HEK293 (cell line): ENCODE measurements around the gene TMCC1.

ENCODE experiments used
- CTCF ChIA-PET: fragments of 350-600 bp; formaldehyde crosslinking; extraction: SDS; loops from one replicate; lab custom pipeline; 2021; ENCODE audit warnings: antibody characterized with exemption; lab: Yijun Ruan, JAX
- POLR2A ChIA-PET: fragments of 300-600 bp; formaldehyde crosslinking; extraction: SDS; loops from one replicate; lab custom pipeline; 2020; ENCODE audit warnings: antibody characterized with exemption, inconsistent platforms; lab: Yijun Ruan, JAX
- H3K27ac ChIP-seq: fragments of 200-500 bp; sonication (Bioruptor generic); 2 replicates; pipeline ENCODE4 v1.5.1; 2014; ENCODE audit warnings: low read depth, low read length, control low read depth, inconsistent platforms; ENCODE audit errors: extremely low read depth
- H3K36me3 ChIP-seq, 2 experiments: fragments of 200-500 bp in 1 of 2; sonication (Bioruptor generic) in 1 of 2; 1 replicate in 1 of 2; 2 replicates in 1 of 2; pipeline ENCODE4 v1.5.1; 2014 to 2017; ENCODE audit warnings: inconsistent platforms in 2 of 2, low read length in 2 of 2; ENCODE audit not compliant: control insufficient read depth in 2 of 2, insufficient read depth in 1 of 2
- H3K4me1 ChIP-seq: fragments of 200-500 bp; sonication (Bioruptor generic); 2 replicates; pipeline ENCODE4 v1.5.1; 2014; ENCODE audit warnings: mild to moderate bottlenecking, low read length, inconsistent platforms; ENCODE audit not compliant: control insufficient read depth, insufficient read depth
- H3K4me3 ChIP-seq: 2 replicates; pipeline ENCODE4 v1.5.1; 2011; ENCODE audit warnings: low read depth, mild to moderate bottlenecking, control low read depth, low read length, moderate library complexity
- H3K9me3 ChIP-seq: fragments of 200-500 bp; sonication (Bioruptor generic); 2 replicates; pipeline ENCODE4 v1.5.1; 2014; ENCODE audit warnings: low read depth, low read length, inconsistent platforms; ENCODE audit not compliant: control insufficient read depth, insufficient read depth
- EGR2 ChIP-seq: fragments of 450-650 bp; formaldehyde crosslinking; IDR thresholded peaks from 2 replicates; pipeline ENCODE4 v1.5.1; 2016; ENCODE audit warnings: low read depth, missing biosample characterization, missing genetic modification characterization
- HOXD13 ChIP-seq: sonication (generic); formaldehyde crosslinking; IDR thresholded peaks from 2 replicates; pipeline ENCODE4 v1.8.0; 2022; ENCODE audit warnings: missing genetic modification reagents, borderline replicate concordance
- INSM2 ChIP-seq: fragments of 450-650 bp; formaldehyde crosslinking; IDR thresholded peaks from 2 replicates; pipeline ENCODE4 v1.5.1; 2016; ENCODE audit warnings: missing biosample characterization, missing genetic modification characterization
- SCRT1 ChIP-seq: fragments of 450-650 bp; formaldehyde crosslinking; IDR thresholded peaks from 2 replicates; pipeline ENCODE4 v1.5.1; 2016; ENCODE audit warnings: missing biosample characterization, missing genetic modification characterization, borderline replicate concordance
- SETDB1 ChIP-seq: IDR thresholded peaks from one replicate; pipeline ENCODE4 v1.6.1; 2017; ENCODE audit warnings: mild to moderate bottlenecking, low read length, moderate library complexity, mixed read lengths; ENCODE audit not compliant: insufficient read length
- ZBTB11 ChIP-seq: fragments of 450-650 bp; formaldehyde crosslinking; conservative IDR thresholded peaks from 2 replicates; pipeline ENCODE4 v1.5.1; 2016; ENCODE audit warnings: low read depth, missing biosample characterization, missing genetic modification characterization
- ZBTB48 ChIP-seq: fragments of 450-650 bp; formaldehyde crosslinking; IDR thresholded peaks from 2 replicates; pipeline ENCODE4 v1.5.1; 2016; ENCODE audit warnings: missing biosample characterization, missing genetic modification characterization
- ZIC2 ChIP-seq: fragments of 450-650 bp; formaldehyde crosslinking; IDR thresholded peaks from 2 replicates; pipeline ENCODE4 v1.5.1; 2016; ENCODE audit warnings: missing biosample characterization, missing genetic modification characterization
- ZNF114 ChIP-seq: fragments of 450-650 bp; formaldehyde crosslinking; IDR thresholded peaks from 2 replicates; pipeline ENCODE4 v1.5.0; 2017; ENCODE audit warnings: missing biosample characterization, missing genetic modification characterization
- ZNF202 ChIP-seq: fragments of 450-650 bp; formaldehyde crosslinking; IDR thresholded peaks from 2 replicates; pipeline ENCODE4 v1.5.1; 2016; ENCODE audit warnings: missing biosample characterization, missing genetic modification characterization, borderline replicate concordance
- ZNF239 ChIP-seq: fragments of 450-650 bp; formaldehyde crosslinking; IDR thresholded peaks from 2 replicates; pipeline ENCODE4 v1.5.1; 2016; ENCODE audit warnings: missing biosample characterization, missing genetic modification characterization
- ZNF274 ChIP-seq, 2 experiments: fragments of 200-500 bp in 1 of 2; fragments of 450-650 bp in 1 of 2; sonication (Bioruptor generic) in 1 of 2; formaldehyde crosslinking in 1 of 2; IDR thresholded peaks; 2 replicates each; pipeline versions ENCODE4 v1.5.1 to v1.6.1; 2014 to 2016; ENCODE audit warnings: borderline replicate concordance in 1 of 2, inconsistent platforms in 1 of 2, low read length in 1 of 2, missing biosample characterization in 1 of 2, missing genetic modification characterization in 1 of 2
- ZNF335 ChIP-seq: fragments of 450-650 bp; formaldehyde crosslinking; conservative IDR thresholded peaks from 2 replicates; pipeline ENCODE4 v1.5.1; 2016; ENCODE audit warnings: missing biosample characterization, missing genetic modification characterization
- ZNF366 ChIP-seq: fragments of 450-650 bp; formaldehyde crosslinking; conservative IDR thresholded peaks from 2 replicates; pipeline ENCODE4 v1.5.1; 2016; ENCODE audit warnings: missing biosample characterization, missing genetic modification characterization
- ZNF529 ChIP-seq: fragments of 450-650 bp; formaldehyde crosslinking; IDR thresholded peaks from 2 replicates; pipeline ENCODE4 v1.5.1; 2017; ENCODE audit warnings: missing genetic modification characterization, missing biosample characterization; ENCODE audit not compliant: insufficient replicate concordance
- ZNF558 ChIP-seq: fragments of 450-650 bp; formaldehyde crosslinking; IDR thresholded peaks from 2 replicates; pipeline ENCODE4 v1.5.1; 2016; ENCODE audit warnings: missing biosample characterization, missing genetic modification characterization
- ZNF571 ChIP-seq: fragments of 450-650 bp; formaldehyde crosslinking; IDR thresholded peaks from 2 replicates; pipeline ENCODE4 v1.5.0; 2017; ENCODE audit warnings: missing biosample characterization, missing genetic modification characterization
- ZNF670 ChIP-seq: fragments of 450-650 bp; formaldehyde crosslinking; IDR thresholded peaks from 2 replicates; pipeline ENCODE4 v1.5.1; 2016; ENCODE audit warnings: missing biosample characterization, missing genetic modification characterization, low read depth
- ZNF707 ChIP-seq: fragments of 450-650 bp; formaldehyde crosslinking; IDR thresholded peaks from 2 replicates; pipeline ENCODE4 v1.5.1; 2016; ENCODE audit warnings: missing biosample characterization, missing genetic modification characterization
- ZNF76 ChIP-seq: fragments of 450-650 bp; formaldehyde crosslinking; IDR thresholded peaks from 2 replicates; pipeline ENCODE4; 2016; ENCODE audit warnings: low read depth, missing biosample characterization, missing genetic modification characterization, borderline replicate concordance
- TF ChIP-seq, protein P1 (sequence below): fragments of 450-650 bp; formaldehyde crosslinking; IDR thresholded peaks from 2 replicates; pipeline ENCODE4 v1.5.1; 2017; ENCODE audit warnings: missing biosample characterization, missing genetic modification characterization
- TF ChIP-seq, protein P2 (sequence below): fragments of 450-650 bp; formaldehyde crosslinking; IDR thresholded peaks from 2 replicates; pipeline ENCODE4 v1.5.1; 2016; ENCODE audit warnings: missing biosample characterization, missing genetic modification characterization
- TF ChIP-seq, protein P3 (sequence below): fragments of 450-650 bp; formaldehyde crosslinking; IDR thresholded peaks from 2 replicates; pipeline ENCODE4 v1.5.1; 2016; ENCODE audit warnings: missing biosample characterization, missing genetic modification characterization

Gene TMCC1

GRCh38 chr3:129701161-129701560 lies 192.3 kb downstream of the TMCC1 start (continued):
- no peak for TF ChIP-seq ZBTB11
- TF ChIP-seq, protein P1, sequence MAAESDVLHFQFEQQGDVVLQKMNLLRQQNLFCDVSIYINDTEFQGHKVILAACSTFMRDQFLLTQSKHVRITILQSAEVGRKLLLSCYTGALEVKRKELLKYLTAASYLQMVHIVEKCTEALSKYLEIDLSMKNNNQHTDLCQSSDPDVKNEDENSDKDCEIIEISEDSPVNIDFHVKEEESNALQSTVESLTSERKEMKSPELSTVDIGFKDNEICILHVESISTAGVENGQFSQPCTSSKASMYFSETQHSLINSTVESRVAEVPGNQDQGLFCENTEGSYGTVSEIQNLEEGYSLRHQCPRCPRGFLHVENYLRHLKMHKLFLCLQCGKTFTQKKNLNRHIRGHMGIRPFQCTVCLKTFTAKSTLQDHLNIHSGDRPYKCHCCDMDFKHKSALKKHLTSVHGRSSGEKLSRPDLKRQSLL (tag by site-specific recombination): no peak
- TF ChIP-seq SCRT1 (tag by site-specific recombination): no peak
- TF ChIP-seq ZNF558 (tag by site-specific recombination): no peak

DNA sequence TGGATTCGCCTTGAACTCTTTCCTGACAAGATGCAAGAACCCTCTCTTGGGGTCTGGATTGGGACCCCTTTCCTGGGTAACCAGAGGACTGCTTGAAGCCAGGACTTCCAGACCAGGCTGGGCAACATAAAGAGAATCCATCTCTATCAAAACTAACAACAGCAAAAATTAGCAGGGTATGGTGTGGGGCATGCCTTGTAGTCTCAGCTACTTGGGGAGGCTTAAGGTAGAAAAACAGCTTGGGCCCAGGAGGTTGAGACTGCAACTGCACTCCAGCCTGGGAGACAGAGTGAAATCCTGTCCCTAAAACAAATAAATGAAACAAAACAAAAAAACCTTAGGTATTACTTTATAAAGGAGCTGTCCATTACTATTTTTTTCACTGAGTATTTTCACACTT lies 193.9 kb downstream of the TMCC1 start:
- TF ChIP-seq ZNF571 (tag by site-specific recombination): no peak
- no peak for TF ChIP-seq ZBTB48 (tag by site-specific recombination)
- no peak for TF ChIP-seq HOXD13 (CRISPR knock-in tag)
- TF ChIP-seq ZNF529: no peak
- TF ChIP-seq ZNF239 (tag by site-specific recombination): no peak
- TF ChIP-seq ZNF707: no peak
- TF ChIP-seq ZNF202 (tag by site-specific recombination): no peak
- TF ChIP-seq EGR2 (tag by site-specific recombination): no peak
- no peak for TF ChIP-seq ZNF366
- TF ChIP-seq ZIC2: no peak
- TF ChIP-seq ZNF76 (tag by site-specific recombination): no peak
- TF ChIP-seq SETDB1: no peak
- TF ChIP-seq ZNF114: no peak
- TF ChIP-seq ZNF274 (IDR thresholded peaks at IDR 0.05; ENCODE audit: low read length): no peak
- TF ChIP-seq ZNF274 (tag by site-specific recombination; IDR thresholded peaks at IDR 0.05; ENCODE audit: borderline replicate concordance): no peak
- no peaks in the 10 kb centered on the region for H3K4me1 ChIP-seq
- POLR2A ChIA-PET: no interaction called here
- CTCF ChIA-PET: interaction anchor here (0.6 kb wide), 1 partner anchor 72 kb away, joined by 3 read pairs; no protein-coding TSS in a partner anchor
- H3K9me3 ChIP-seq: no peaks in the 10 kb centered on the region
- no peak overlapping the region for H3K4me3 ChIP-seq
- no peak overlapping the region for H3K27ac ChIP-seq
- no peaks in the 10 kb centered on the region for H3K36me3 ChIP-seq

DNA sequence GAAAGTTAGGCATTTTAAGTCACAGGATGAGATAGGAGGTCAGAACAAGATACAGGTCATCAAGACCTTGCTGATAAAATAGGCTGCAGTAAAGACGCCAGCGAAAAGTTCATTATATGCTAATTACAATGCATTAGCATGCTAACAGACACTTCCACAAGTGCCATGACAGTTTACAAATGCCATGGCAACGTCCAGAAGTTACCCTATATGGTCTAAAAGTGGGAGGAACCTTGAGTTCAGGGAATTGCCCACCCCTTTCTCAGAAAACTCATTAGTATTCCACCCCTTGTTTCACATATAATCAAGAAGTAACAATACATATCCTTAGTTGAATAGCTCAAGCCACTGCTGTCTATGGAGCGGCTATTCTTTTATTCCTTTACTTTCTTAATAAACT lies 194.3 kb downstream of the TMCC1 start:
- Histone ChIP-seq H3K27ac (no peak overlapping the region), H3K36me3 (no peaks in the 10 kb centered on the region), H3K4me1 (no peaks in the 10 kb centered on the region), H3K4me3 (no peak overlapping the region), H3K9me3 (no peaks in the 10 kb centered on the region)
- CTCF ChIA-PET: interaction anchor here (0.6 kb wide), 1 partner anchor 71 kb away, joined by 3 read pairs; no protein-coding TSS in a partner anchor
- POLR2A ChIA-PET: no interaction called here
- TF ChIP-seq ZNF274 (IDR thresholded peaks at IDR 0.05; ENCODE audit: low read length): no peak
- no peak for TF ChIP-seq ZNF274 (tag by site-specific recombination; IDR thresholded peaks at IDR 0.05; ENCODE audit: borderline replicate concordance)
- TF ChIP-seq, protein P2, sequence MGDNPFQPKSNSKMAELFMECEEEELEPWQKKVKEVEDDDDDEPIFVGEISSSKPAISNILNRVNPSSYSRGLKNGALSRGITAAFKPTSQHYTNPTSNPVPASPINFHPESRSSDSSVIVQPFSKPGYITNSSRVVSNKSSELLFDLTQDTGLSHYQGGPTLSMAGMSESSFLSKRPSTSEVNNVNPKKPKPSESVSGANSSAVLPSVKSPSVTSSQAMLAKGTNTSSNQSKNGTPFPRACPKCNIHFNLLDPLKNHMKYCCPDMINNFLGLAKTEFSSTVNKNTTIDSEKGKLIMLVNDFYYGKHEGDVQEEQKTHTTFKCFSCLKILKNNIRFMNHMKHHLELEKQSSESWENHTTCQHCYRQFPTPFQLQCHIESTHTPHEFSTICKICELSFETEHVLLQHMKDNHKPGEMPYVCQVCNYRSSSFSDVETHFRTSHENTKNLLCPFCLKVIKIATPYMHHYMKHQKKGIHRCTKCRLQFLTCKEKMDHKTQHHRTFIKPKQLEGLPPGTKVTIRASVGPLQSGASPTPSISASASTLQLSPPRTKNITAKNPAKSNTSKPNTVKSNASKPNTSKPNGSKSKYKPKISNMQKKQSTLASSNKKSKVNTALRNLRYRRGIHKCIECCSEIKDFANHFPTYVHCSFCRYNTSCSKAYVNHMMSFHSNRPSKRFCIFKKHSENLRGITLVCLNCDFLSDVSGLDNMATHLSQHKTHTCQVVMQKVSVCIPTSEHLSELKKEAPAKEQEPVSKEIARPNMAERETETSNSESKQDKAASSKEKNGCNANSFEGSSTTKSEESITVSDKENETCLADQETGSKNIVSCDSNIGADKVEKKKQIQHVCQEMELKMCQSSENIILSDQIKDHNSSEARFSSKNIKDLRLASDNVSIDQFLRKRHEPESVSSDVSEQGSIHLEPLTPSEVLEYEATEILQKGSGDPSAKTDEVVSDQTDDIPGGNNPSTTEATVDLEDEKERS: no peak
- TF ChIP-seq ZNF239 (tag by site-specific recombination): no peak
- TF ChIP-seq, protein P3, sequence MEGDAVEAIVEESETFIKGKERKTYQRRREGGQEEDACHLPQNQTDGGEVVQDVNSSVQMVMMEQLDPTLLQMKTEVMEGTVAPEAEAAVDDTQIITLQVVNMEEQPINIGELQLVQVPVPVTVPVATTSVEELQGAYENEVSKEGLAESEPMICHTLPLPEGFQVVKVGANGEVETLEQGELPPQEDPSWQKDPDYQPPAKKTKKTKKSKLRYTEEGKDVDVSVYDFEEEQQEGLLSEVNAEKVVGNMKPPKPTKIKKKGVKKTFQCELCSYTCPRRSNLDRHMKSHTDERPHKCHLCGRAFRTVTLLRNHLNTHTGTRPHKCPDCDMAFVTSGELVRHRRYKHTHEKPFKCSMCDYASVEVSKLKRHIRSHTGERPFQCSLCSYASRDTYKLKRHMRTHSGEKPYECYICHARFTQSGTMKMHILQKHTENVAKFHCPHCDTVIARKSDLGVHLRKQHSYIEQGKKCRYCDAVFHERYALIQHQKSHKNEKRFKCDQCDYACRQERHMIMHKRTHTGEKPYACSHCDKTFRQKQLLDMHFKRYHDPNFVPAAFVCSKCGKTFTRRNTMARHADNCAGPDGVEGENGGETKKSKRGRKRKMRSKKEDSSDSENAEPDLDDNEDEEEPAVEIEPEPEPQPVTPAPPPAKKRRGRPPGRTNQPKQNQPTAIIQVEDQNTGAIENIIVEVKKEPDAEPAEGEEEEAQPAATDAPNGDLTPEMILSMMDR (tag by site-specific recombination): no peak
- no peak for TF ChIP-seq ZNF670
- no peak for TF ChIP-seq ZNF335 (tag by site-specific recombination)
- TF ChIP-seq INSM2 (tag by site-specific recombination): no peak
